Measurements from ENCODE around the gene NLRC5.
A peak's percentile ranks its signal among the peaks of the same experiment; 100 is the strongest.
"Not testable (repeated sequence)": the region's sequence is repeated elsewhere in the genome, so short reads cannot be mapped to it uniquely, and the experiment has no call there.

Gene NLRC5

GRCh38 chr16:57000271-57001025 lies 11.1 kb downstream of the NLRC5 start:
- H3K4me3 ChIP-seq (ENCODE audit: low read depth, low read length) = no peak overlapping the region
- TF ChIP-seq CTCF (conservative IDR thresholded peaks at IDR 0.05; ENCODE audit: low read depth, low read length) = no peak
- DNase-seq (ENCODE audit: low read depth) = peak; percentile 62

- no peak overlapping the region for H3K4me3 ChIP-seq (ENCODE audit: low read depth, low read length)
- TF ChIP-seq CTCF (conservative IDR thresholded peaks at IDR 0.05; ENCODE audit: low read depth, low read length) = no peak
Observed at GRCh38 chr16:57001026-57001679, 11.8 kb downstream of the NLRC5 start.

GRCh38 chr16:57003439-57004386 lies 14.4 kb downstream of the NLRC5 start:
- no peak for DNase-seq (ENCODE audit: low read depth)
- no peak overlapping the region for H3K4me3 ChIP-seq (ENCODE audit: low read depth, low read length)
- TF ChIP-seq CTCF (conservative IDR thresholded peaks at IDR 0.05; ENCODE audit: low read depth, low read length) = no peak

More at GRCh38 chr16:57001026-57001679, 11.8 kb downstream of the NLRC5 start:
- DNase-seq (ENCODE audit: low read depth) = no peak

DNA sequence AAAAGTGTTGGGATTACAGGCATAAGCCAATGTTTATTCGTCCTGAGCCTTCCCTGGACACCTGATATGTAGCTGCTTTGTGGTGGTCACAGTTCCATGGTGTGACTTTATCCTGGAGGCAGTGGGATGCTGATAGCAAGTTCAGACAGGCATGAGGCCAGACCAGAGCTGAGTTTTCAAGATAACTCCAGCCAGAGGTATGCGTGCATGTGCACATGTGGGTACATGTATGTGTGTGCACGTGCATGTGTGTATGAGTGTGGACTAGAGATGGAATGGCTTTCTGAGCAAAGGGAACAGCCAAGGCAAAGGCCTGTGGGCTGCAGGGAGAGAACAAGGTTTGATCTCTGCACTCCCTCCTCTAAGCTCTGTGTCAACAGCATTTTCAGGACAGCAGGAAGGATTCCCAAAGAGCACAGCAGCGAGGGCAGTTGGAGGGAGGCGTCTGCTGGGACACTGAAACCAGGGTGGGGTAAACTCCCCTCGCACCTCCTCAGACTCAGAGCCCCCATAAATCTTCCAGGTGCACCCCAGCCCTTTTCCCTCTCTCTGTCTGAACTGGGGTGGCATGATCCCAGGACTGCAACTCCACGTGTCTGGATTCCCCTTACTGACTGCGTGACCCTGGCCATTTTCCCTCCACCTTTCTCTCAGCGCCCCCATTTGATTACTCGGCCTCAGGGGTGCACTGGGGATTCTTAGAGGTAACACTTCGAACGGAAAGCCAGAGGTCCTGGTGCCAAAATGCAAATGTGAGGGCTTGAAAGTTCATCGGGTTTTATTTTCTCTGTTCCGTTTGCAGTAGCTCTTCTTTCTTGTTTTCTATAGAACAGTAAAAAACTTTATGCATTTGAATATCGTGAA lies 15.3 kb downstream of the NLRC5 start:
- no peak for TF ChIP-seq CTCF (conservative IDR thresholded peaks at IDR 0.05; ENCODE audit: low read depth, low read length)
- H3K4me3 ChIP-seq (ENCODE audit: low read depth, low read length) = no peak overlapping the region
- no peak for DNase-seq (ENCODE audit: low read depth)

GRCh38 chr16:57005597-57005996 lies 16.2 kb downstream of the NLRC5 start:
- DNase-seq (ENCODE audit: low read depth); H3K4me3 ChIP-seq (ENCODE audit: low read depth, low read length): not testable (repeated sequence)

DNA sequence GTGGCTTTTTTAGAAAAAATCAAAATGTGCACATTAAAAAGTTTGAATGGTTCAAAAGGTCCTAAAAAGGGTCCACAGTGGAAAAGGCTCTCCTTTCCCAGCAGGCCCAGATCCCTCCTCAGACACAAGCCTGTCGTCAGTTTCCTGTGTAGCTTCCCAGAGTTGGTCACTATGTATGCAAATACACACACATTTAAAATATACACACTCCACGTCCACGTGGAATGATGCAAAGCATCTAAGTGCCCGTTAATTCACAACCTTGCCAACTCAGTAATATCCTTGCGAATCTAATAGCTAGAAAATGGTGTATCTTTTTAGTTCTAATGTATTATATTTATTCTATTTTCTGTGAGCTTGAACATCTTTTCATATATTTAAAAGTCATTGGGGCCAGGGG lies 17.7 kb downstream of the NLRC5 start:
- DNase-seq (ENCODE audit: low read depth) = no peak
- no peak for TF ChIP-seq CTCF (conservative IDR thresholded peaks at IDR 0.05; ENCODE audit: low read depth, low read length)
- no peak overlapping the region for H3K4me3 ChIP-seq (ENCODE audit: low read depth, low read length)

Data from choroid plexus epithelial cell (primary cell).